Endothelial cell of umbilical vein (primary cell): ENCODE results near the gene PLA2G6. TPM values are rescaled to one million over a fixed set of nuclear protein-coding genes. Genes with fewer than 3 reads are reported as not detected.

Source experiments
- BruUV-seq: library from RNA; stranded (reverse); fragments of 400-500 nt; replicated peaks from 2 replicates; lab custom pipeline; 2021; lab: Mats Ljungman, UMichigan
- CTCF ChIA-PET: fragments of 300-600, 350-600 bp; sonication (Branson Sonifier 250); formaldehyde crosslinking; loops from one replicate; lab custom pipeline; 2021; ENCODE audit warnings: antibody characterized with exemption, inconsistent platforms; lab: Charles Lee
- POLR2A ChIA-PET: fragments of 300-600, 350-600 bp; sonication (Branson Sonifier 250); formaldehyde crosslinking; loops from one replicate; lab custom pipeline; 2021; ENCODE audit warnings: antibody characterized with exemption, inconsistent platforms; lab: Charles Lee
- DNase-seq: peaks from one replicate; pipeline ENCODE4 v3.0.0-alpha.2; 2011; ENCODE audit warnings: low read depth, low spot score
- FAIRE-seq: peaks from 2 replicates; lab custom pipeline; 2011; peaks lifted over from hg19 to GRCh38; lab: Jason Lieb, UNC
- H2AFZ ChIP-seq: 2 replicates; pipeline ENCODE4 v1.6.0; 2012; ENCODE audit warnings: low read depth, low read length, control low read depth, inconsistent platforms
- H3K27ac ChIP-seq: 2 replicates; pipeline ENCODE4 v1.5.1; 2011; ENCODE audit warnings: low read depth, mild to moderate bottlenecking, control low read depth, low read length, moderate library complexity; ENCODE audit not compliant: insufficient read depth
- H3K27me3 ChIP-seq, 2 experiments: 2 replicates each; pipeline versions ENCODE4 v1.6.0 to v1.6.1; 2011; ENCODE audit warnings: low read length in 2 of 2, mixed read lengths in 1 of 2; ENCODE audit not compliant: control insufficient read depth in 2 of 2, insufficient read depth in 2 of 2
- H3K36me3 ChIP-seq, 2 experiments: 2 replicates in 1 of 2; 3 replicates in 1 of 2; pipeline ENCODE4 v1.5.1; 2011; ENCODE audit warnings: low read length in 2 of 2, mild to moderate bottlenecking in 1 of 2, moderate library complexity in 1 of 2; ENCODE audit not compliant: control insufficient read depth in 2 of 2, insufficient read depth in 2 of 2; ENCODE audit errors: extremely low read depth in 1 of 2
- H3K4me1 ChIP-seq: 3 replicates; pipeline ENCODE4 v1.5.1; 2011; ENCODE audit warnings: mild to moderate bottlenecking, low read length; ENCODE audit not compliant: control insufficient read depth, insufficient read depth; ENCODE audit errors: extremely low read depth
- H3K4me2 ChIP-seq: 2 replicates; pipeline ENCODE4 v1.6.1; 2011; ENCODE audit warnings: low read length, control low read depth, mixed read lengths; ENCODE audit not compliant: insufficient read depth
- H3K4me3 ChIP-seq, 3 experiments: fragments of 200-600 bp in 1 of 3; sonication (generic), shearing (Covaris generic) in 1 of 3; replicated peaks in 1 of 3; 2 replicates each; pipeline ENCODE4 v1.5.1; 2011 to 2016; ENCODE audit warnings: control low read depth in 3 of 3, low read length in 3 of 3, mild to moderate bottlenecking in 2 of 3, inconsistent platforms in 1 of 3, low read depth in 1 of 3, moderate library complexity in 1 of 3; ENCODE audit not compliant: insufficient read depth in 1 of 3
- H3K79me2 ChIP-seq: 2 replicates; pipeline ENCODE4 v1.6.0; 2012; ENCODE audit warnings: low read length, inconsistent platforms; ENCODE audit not compliant: control insufficient read depth, insufficient read depth
- H3K9ac ChIP-seq: replicated peaks from 2 replicates; pipeline ENCODE3; 2011; ENCODE audit warnings: low read length, control low read depth; ENCODE audit not compliant: insufficient read depth; ENCODE audit errors: extremely low read depth
- H3K9me1 ChIP-seq: replicated peaks from 3 replicates; pipeline ENCODE4 v1.6.0; 2011; ENCODE audit warnings: mild to moderate bottlenecking, low read length; ENCODE audit not compliant: control insufficient read depth, insufficient read depth; ENCODE audit errors: extremely low read depth
- H3K9me3 ChIP-seq: replicated peaks from 2 replicates; pipeline ENCODE4 v1.5.1; 2012; ENCODE audit warnings: low read length, inconsistent platforms; ENCODE audit not compliant: control insufficient read depth, insufficient read depth
- H4K20me1 ChIP-seq: replicated peaks from 2 replicates; pipeline ENCODE3; 2011; ENCODE audit warnings: mild to moderate bottlenecking, low read length; ENCODE audit not compliant: control insufficient read depth, insufficient read depth; ENCODE audit errors: extremely low read depth
- EZH2 ChIP-seq: IDR thresholded peaks from 2 replicates; pipeline ENCODE4 v1.6.1; 2012; ENCODE audit warnings: borderline replicate concordance, low read depth, mild to moderate bottlenecking, moderate library complexity, low read length, inconsistent platforms; ENCODE audit not compliant: severe bottlenecking
- FOS ChIP-seq: IDR thresholded peaks from 2 replicates; pipeline ENCODE4 v1.6.1; 2011; ENCODE audit warnings: mild to moderate bottlenecking, low read length, moderate library complexity, borderline replicate concordance; ENCODE audit not compliant: insufficient read depth
- GATA2 ChIP-seq: IDR thresholded peaks from 2 replicates; pipeline ENCODE4 v1.7.0; 2011; ENCODE audit warnings: low read depth, mild to moderate bottlenecking, moderate library complexity, mixed read lengths, low read length; ENCODE audit not compliant: insufficient read length, insufficient read depth
- JUN ChIP-seq: IDR thresholded peaks from 2 replicates; pipeline ENCODE4 v1.6.1; 2011; ENCODE audit warnings: borderline replicate concordance, low read depth; ENCODE audit not compliant: insufficient read length, insufficient read depth
- MYC ChIP-seq: IDR thresholded peaks from one replicate; pipeline ENCODE4 v1.6.1; 2011; ENCODE audit warnings: mild to moderate bottlenecking, low read depth, low read length
- POLR2A ChIP-seq: IDR thresholded peaks from 2 replicates; pipeline ENCODE4 v1.6.1; 2012; ENCODE audit warnings: low read depth, mild to moderate bottlenecking, control low read depth, low read length
- POLR2AphosphoS5 ChIP-seq: IDR thresholded peaks from 2 replicates; pipeline ENCODE4 v1.6.1; 2012; ENCODE audit warnings: low read depth, mild to moderate bottlenecking, control low read depth, low read length, moderate library complexity; ENCODE audit not compliant: insufficient read depth
- dilution Hi-C: fragments of 300-500 bp; cut with MboI; formaldehyde crosslinking; loops from one replicate; pipeline ENCODE4 v1.15.0; 2019; ENCODE audit warnings: low sequenced_read_pairs; ENCODE audit not compliant: extremely low pct_ligation_motif_present
- intact Hi-C: fragments of 100-400 bp; cut with micrococcal nuclease; formaldehyde crosslinking; loops from one replicate; pipeline ENCODE4 v1.10.0; 2022
- polyA plus RNA-seq, 4 experiments: library from polyadenylated mRNA; depleted of rRNA in 3 of 4; stranded (reverse) in 3 of 4; unstranded in 1 of 4; fragments of >200 nt; gene quantifications; 2 replicates each; pipeline versions ENCODE4 v1.2.1 to v1.2.3, GENCODE V29; 2011 to 2012; ENCODE audit warnings: missing spikeins in 1 of 4
- total RNA-seq: library from RNA; stranded (reverse); gene quantifications from 2 replicates; pipeline ENCODE4 v1.2.3, GENCODE V29; 2021
- TF ChIP-seq, protein P1 (sequence below), 2 donors: IDR thresholded peaks; 1 replicate in 1 of 2; 2 replicates in 1 of 2; pipeline ENCODE4 v1.5.1; 2011; ENCODE audit warnings: low read length in 2 of 2, mild to moderate bottlenecking in 2 of 2, moderate library complexity in 2 of 2, control low read depth in 1 of 2, inconsistent platforms in 1 of 2, low read depth in 1 of 2; ENCODE audit not compliant: insufficient read depth in 1 of 2; ENCODE audit errors: extremely low read depth in 1 of 2
- TF ChIP-seq, protein P2 (sequence below): IDR thresholded peaks from 2 replicates; pipeline ENCODE4 v1.6.1; 2011; ENCODE audit not compliant: insufficient read depth, insufficient read length

The PLA2G6 gene
- total and polyA plus RNA-seq, 2 donors (not counting 3 experiments of a cell fraction or from before 2014, with no cell fraction given) = 6.6 to 10.3 TPM

DNA sequence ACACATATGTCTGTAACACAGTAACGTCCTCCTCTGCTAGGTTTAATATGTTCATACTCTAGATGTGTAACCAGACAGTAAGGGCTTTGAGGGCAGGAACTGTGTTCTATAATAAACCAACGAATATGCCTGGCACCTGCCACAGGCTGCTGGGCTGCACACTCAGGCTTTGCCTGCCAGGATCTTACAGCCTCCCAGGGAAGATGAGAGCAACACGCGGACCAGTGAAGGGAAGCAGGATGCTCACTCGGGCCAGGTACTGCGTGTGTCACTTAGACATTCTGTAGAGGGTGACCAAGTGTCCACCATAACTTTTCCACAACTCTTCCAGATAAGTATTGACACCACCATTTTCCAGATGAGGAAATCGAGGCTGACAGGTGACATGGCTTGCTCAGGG lies 49.5 kb downstream of the PLA2G6 start:
- no peak overlapping the region for H3K4me2 ChIP-seq
- peaks cover 7% of the 10 kb centered on the region for H3K4me1 ChIP-seq
- no peaks in the 10 kb centered on the region for H3K36me3 ChIP-seq
- TF ChIP-seq POLR2A (no peak), JUN (no peak), FOS (no peak), GATA2 (no peak), MYC (no peak), EZH2 (no peak), POLR2AphosphoS5 (no peak)
- TF ChIP-seq, protein P1, sequence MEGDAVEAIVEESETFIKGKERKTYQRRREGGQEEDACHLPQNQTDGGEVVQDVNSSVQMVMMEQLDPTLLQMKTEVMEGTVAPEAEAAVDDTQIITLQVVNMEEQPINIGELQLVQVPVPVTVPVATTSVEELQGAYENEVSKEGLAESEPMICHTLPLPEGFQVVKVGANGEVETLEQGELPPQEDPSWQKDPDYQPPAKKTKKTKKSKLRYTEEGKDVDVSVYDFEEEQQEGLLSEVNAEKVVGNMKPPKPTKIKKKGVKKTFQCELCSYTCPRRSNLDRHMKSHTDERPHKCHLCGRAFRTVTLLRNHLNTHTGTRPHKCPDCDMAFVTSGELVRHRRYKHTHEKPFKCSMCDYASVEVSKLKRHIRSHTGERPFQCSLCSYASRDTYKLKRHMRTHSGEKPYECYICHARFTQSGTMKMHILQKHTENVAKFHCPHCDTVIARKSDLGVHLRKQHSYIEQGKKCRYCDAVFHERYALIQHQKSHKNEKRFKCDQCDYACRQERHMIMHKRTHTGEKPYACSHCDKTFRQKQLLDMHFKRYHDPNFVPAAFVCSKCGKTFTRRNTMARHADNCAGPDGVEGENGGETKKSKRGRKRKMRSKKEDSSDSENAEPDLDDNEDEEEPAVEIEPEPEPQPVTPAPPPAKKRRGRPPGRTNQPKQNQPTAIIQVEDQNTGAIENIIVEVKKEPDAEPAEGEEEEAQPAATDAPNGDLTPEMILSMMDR (IDR thresholded peaks at IDR 0.05; ENCODE audit: extremely low read depth in 1 of 2, insufficient read depth in 1 of 2, low read depth in 1 of 2, low read length in 2 of 2) = no peak
- TF ChIP-seq, protein P2, sequence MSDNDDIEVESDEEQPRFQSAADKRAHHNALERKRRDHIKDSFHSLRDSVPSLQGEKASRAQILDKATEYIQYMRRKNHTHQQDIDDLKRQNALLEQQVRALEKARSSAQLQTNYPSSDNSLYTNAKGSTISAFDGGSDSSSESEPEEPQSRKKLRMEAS = no peak
- no peaks in the 10 kb centered on the region for H3K27me3 ChIP-seq
- intact Hi-C loops (no loop called here), dilution Hi-C loops (no loop called here)
- H3K9me3 ChIP-seq = no peaks in the 10 kb centered on the region
- no peak overlapping the region for H3K9ac ChIP-seq
- H3K79me2 ChIP-seq = no peaks in the 10 kb centered on the region
- H3K27ac ChIP-seq = no peak overlapping the region
- POLR2A ChIA-PET = no interaction called here
- no TSS peak for BruUV-seq
- DNase-seq (no peak), FAIRE-seq (no peak)
- H4K20me1 ChIP-seq = no peaks in the 10 kb centered on the region
- no peak overlapping the region for H3K4me3 ChIP-seq
- no peak overlapping the region for H2AFZ ChIP-seq
- CTCF ChIA-PET = no interaction called here
- H3K9me1 ChIP-seq = no peaks in the 10 kb centered on the region
